Fibroblast of skin of back (primary cell): ENCODE data around the gene CELSR2.
"Not testable (repeated sequence)": the region's sequence is repeated elsewhere in the genome, so short reads cannot be mapped to it uniquely, and the experiment has no call there.

Source experiments
- DNase-seq: peaks from one replicate; pipeline ENCODE4 v3.0.0-alpha.2; 2013

Gene CELSR2

DNA sequence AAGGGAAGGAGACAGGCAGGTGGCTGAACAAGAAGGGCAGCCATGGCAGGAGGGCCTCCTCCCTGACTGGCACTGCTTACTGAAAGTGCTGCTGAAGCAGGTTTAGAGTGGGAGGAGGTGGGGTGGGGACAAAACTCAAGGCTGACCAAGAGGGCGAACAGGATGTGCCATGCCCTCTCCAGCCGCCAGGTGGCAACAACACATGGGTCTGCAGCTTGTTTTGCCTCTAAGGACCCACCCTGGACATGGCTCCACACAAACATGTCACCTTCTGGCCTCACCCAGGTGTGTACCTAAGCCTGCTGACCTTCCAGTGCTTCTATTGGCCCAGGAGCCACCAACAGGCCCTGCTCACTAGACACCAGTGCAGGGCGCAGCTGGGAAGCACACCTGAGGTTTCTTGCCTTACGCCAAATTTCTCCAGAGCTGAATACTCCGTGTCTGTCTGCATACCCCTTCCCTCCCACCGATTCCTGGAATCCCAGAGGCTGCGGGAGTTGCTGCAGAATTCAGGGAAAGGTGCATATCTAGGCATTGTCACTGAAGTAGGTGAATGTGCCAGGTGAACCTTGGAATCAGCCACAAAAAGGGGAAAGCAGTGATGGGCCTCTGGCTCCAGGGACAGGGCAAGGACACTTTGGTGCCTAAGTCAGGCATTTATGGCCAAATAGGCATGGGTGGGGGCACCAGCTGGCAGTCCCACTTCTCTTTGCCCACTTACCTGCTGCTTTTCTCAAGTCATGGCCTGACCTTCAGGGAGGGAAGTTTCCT, 28.3 kb downstream of the CELSR2 start:
- peak; percentile 59 for DNase-seq

DNA sequence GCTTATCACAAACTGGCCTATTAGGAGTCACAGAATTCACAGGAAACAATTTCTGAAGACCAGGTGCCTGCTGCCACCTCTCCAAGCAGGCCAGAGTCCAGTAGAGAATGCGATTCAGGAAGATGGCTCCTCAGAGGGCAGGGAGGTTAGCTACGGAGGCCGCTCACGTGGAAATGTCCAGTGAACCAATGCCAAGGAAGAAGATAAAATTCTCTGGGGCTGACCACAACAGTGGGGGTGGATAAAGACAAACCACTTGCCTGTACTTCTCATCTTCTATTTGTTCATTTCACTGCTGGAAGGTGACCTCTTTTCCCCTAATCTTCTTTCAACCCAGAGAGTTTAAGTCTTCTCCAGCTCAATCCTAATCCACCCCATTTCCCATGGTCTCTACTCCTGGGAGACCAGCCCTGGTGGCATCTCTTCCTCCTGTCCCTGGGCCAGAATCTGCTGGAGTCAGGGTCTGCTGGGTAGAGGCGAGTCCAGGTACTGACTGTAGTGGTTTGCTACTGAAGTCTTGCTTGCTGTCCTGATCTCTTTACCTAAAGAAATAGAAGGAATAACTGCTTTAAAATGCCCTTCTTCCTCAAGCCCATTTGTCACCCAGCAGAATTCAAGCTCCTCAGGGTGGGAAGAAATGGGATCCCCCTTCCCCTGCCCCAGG, 30.4 kb downstream of the CELSR2 start:
- no peak for DNase-seq

- no peak for DNase-seq
These were observed 31.5 kb downstream of the CELSR2 start for GRCh38 chr1:109280862-109281261.

GRCh38 chr1:109281680-109282496, 32.5 kb downstream of the CELSR2 start:
- DNase-seq: no peak

- no peak for DNase-seq
These were observed 33.2 kb downstream of the CELSR2 start for GRCh38 chr1:109282497-109282951.

DNA sequence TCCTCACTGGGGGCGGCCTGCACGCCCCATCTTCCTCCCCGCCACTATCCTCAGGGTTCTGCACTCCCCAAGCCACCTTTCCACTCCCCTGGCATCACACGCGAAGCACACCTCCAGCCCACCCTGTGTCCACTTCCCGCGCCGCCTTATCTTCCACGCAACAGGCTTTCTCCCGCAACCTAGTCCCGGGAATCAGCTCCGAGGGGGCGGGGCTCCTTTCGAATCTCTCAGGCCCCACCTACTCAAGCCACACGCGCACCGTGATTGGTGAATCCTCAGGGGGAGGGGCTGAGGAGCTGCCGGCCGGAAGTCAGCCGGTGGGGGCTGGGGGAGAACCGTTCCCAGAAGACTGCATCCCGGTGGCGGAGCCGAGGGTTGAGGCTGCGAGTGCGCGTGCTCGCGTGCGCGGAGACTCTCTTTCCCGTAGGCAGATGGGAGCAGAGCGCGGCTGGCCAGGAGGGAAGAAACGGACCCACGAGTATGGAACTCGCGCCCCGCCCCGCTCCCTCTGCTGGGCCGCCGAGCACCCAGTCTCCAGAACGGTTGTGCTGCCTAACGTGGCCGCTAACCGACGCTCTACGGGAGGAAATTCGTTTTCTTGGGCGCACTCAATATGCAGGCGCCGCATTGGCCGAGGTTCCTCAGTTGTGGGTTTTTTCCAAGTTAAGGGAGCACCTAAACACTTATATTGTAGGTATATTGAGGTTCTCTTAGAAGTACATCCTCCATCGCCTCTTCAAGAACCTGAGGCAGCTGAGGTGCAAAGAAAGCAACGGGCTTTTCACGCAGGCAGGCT, 33.8 kb downstream of the CELSR2 start, which contains the start of gene PSRC1:
Gene PSRC1 (minus strand): TSS at position 194 of the 796 bp plus-strand sequence.
- DNase-seq: peak; percentile 95

- no peak for DNase-seq
These were observed 34.6 kb downstream of the CELSR2 start for GRCh38 chr1:109283748-109284600.

GRCh38 chr1:109286762-109287161, 37.4 kb downstream of the CELSR2 start:
- DNase-seq: not testable (repeated sequence)

DNA sequence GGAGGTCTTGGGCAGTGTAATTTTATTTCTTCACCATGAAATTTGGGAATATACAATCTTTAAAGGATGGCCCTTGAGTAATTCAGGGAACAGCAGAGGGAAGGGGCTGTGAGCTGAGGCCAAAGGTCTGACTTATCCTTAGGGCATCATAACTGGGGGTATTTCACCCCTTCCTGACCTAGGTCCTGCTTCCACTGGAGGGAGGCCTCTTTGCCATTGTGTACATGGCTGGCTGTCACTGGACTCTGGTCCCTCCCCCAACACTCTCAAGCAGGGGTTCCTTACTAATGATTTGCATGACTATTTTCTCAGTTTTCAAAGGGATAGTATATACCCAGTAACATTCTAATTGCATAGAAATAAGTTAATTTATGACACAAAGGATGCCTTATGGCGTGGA, 40.8 kb downstream of the CELSR2 start:
- no peak for DNase-seq

DNA sequence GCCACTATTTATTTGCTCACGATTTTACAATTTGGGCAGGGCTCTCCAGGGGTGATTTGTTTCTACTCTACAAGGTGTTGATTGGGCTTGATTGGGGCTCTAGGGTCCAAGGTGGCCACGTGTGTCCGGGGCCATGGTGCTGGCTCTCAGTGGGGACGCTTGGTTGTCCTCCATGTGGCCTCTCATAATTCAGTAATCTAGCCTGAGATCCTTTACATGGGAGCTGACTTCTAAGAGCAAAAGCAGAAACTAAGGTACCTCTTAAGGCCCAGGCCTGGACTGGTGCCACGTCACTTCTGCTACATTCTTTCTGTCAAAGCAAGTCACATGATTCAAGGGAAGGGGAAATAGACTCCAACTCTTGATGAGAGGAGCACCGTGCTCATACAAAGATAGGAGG, 41.7 kb downstream of the CELSR2 start:
- no peak for DNase-seq

- no peak for DNase-seq
These were observed 43.0 kb downstream of the CELSR2 start for GRCh38 chr1:109292364-109292763.

DNA sequence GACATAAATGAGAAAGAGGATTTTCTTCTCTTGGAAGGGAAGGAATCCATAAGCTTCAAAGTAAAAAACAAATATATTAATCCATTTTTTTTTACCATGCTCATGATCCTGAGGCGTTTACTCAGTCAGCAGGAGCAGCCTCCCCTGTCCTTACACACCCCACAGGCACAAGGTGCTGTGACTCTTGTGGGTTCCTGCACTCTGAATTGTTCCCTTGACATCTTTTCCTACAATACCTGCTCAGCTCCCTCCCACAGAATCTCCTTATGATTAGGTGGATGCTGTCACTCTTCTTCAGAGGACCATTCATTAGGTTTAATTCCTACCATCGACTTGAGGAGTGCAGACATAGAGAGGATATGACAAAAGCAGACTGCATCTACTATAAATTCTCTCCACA, 43.7 kb downstream of the CELSR2 start:
- DNase-seq: no peak

DNA sequence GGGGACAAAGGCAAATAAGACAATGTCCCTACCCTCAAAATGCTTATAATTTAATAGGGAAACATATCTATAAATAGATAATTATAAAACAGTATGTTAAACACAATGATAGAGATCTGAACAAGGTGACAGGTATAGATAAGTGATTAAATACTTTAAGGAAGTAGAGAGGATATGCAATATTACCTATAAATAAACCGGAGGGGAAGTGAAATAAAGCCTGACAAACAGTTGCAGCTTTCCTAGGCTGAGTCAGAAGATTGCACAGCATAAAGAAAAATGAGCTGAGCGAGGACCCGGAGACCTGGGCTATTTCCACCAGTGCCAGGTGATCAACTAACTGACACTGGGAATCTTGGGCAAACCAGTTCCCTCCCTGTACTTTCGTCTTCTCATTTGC, 45.1 kb downstream of the CELSR2 start:
- DNase-seq: no peak

DNA sequence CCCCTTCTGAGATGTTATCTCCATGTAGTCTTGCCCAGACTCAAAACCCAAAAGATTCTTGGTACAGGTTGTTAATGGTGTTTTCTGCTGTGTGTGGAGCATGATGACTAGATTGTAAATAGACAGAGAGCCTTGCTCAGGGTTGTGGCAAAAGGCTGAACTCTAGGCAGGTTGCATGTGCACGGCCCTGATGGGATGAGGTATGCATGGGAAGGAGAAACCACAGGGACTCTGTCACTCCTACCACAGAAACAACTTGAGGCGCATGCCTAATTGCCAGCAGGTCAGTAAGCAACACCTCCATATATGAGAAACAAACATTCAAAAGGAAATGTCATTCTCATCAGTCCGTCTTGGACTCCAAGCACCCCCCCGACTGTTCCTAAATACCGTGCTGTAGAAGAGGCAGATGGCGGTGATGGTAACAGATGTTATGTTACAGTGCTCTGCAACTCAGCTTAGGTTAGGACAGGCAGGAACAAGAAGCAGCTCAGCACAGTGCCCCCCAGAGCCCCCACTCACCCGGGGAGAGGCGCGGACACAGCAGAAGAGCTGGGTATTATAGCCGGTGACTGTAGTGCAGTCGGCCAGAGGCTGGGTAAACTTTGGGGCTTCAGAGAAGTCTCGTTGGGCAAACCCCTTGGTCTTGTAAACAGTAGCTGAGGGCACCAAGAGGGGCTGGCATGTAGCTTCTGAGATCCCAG, 46.5 kb downstream of the CELSR2 start:
- DNase-seq: no peak

DNA sequence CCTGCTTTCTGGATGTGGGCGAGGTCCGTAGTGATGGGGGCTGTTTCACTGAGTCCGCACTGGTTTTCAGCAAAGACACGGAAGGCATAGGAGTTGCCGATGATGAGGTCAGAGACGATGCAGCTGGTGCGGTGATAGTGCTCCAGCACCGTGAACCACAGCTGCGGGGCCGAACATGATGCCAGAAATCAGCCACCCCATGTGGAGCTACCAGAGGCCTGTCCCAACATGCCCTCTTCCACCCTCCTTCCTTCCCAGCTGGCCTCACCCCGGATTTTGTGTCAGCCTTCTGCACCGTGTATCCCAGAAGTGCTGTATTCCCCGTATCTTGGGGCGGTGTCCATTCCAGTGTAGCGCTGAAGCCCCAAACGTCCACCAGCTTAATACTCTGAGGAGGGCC, 47.4 kb downstream of the CELSR2 start:
- no peak for DNase-seq

DNA sequence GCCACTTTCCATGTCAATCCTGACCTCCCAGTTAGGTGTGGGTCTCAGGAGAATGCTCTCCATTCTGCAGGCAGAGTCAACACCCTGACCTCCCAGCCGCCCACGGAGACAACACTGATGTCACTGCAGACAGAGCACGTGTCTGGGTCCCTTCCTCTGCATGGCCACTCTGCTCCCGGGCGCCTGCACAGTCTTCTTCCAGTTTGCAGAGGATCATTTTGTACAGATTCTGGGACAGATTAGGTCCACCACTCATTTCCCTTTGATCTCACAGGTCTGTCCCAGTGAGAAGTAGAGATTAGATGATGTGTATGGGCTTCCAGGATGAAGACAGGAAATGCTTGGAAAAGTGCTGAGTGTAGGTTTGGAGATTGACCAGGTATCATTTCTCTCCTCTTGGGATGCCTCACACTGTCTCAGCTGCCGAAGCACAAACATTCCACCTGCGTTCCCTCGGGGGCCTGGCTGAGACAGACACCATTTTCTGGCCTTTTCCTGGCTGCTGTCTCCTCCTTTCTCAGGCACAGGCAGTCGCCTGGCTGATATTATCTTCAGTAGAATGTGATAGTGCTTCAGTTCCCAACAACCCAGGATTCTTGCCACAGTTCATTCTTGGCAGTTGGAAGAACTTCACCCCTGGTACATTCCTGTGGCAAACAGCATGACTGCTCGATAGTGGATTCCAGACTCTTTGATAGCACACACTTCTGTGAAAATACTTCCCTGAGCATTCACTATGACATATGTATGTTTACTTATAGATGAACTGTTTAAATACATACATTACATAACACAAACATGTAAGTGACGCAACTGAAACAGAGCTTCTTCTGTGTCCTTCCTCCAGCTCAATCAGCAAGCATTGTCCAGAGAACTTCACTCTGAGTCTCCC, 49.6 kb downstream of the CELSR2 start:
- DNase-seq: peak; percentile 95

DNA sequence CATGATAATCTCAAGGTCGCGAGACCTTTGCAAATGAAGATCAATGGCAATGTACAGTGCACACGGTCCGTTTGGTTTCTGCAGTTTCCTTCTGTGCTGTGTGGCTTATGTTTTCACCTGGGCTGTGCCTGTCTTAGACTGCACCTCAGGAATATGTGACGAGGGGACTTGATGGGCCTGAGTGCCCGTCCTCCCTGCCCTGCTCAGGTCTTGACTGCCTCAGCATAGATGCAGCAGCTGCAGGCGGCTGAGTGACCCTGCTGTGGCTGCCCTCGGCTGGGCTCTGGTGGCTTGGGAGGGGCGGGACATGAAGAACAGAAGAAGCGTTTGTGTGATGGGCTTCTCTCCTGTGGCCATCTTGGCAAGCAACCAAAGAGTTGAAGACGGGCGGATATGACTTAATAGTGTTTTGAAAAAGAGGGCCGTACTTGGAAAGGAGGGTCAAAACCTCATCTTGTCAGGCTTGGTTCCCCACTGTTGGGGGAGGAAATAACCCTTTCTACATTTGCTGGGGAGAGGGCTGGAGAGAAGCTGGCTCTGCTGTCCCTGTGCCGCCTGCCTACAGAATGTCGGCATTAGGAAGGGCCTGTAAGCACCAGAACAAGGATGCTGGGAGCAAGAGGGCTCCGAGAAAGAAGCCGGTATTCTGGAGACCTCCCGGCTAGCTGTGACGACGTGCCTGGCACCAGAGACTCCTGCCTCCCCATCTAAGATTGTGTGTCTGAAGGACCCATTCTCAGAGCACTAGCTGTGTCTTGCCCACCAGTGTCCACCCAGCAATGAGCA, 50.4 kb downstream of the CELSR2 start:
- peak; percentile 78 for DNase-seq

DNA sequence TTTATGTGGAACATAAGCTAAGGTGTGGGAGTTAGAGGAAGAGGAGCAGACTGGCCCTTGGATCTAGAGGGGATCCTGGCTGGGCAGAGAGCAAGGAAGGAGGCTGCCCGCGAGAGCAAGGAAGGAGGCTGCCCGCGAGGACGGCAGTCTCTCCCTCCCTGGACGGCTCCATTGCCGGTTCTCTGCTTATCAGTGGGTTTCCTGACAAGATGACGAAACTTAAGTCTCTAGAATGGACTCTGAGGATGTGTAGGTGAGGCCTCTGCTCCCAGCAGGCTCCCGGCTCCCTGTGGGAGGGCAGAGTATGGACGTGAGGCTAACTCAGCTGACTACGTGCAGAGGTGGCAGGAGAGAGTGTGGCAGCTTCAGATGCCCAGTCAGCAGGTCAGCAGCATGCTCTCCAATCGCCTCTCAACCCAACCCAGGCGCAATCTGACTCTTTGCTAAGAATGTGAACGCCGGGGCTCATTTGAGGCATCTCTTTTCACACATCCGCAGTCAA, 51.4 kb downstream of the CELSR2 start:
- DNase-seq: no peak

DNA sequence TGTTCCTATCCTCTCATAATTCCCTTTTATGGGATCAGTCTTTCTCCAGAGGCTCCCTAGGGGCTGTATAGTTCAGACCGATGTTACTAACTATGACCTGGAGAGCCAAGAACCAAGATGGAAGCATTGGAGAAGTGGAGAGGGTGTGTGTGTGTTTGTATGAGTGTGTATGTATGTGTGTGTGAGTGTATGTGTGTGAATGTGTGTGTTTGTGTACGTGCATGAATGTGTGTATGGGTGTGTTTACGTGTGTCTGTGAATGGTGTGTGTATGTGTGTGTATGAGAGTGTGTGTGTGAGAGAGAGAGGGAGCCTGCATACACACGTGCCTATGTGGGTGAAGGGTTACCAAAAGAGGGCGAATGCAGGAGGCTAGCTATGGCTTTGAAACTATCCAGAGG, 52.5 kb downstream of the CELSR2 start:
- DNase-seq: no peak
